ENCODE data around the gene UFD1.

The UFD1 gene

GRCh38 chr22:19494676-19495173 lies 15.7 kb upstream of the UFD1 start:
- DNase-seq: no peak

- DNase-seq: no peak
Measured at GRCh38 chr22:19494001-19494560, 15.1 kb upstream of the UFD1 start.

- no peak for DNase-seq
Measured at GRCh38 chr22:19492504-19493174, 13.6 kb upstream of the UFD1 start.

DNA sequence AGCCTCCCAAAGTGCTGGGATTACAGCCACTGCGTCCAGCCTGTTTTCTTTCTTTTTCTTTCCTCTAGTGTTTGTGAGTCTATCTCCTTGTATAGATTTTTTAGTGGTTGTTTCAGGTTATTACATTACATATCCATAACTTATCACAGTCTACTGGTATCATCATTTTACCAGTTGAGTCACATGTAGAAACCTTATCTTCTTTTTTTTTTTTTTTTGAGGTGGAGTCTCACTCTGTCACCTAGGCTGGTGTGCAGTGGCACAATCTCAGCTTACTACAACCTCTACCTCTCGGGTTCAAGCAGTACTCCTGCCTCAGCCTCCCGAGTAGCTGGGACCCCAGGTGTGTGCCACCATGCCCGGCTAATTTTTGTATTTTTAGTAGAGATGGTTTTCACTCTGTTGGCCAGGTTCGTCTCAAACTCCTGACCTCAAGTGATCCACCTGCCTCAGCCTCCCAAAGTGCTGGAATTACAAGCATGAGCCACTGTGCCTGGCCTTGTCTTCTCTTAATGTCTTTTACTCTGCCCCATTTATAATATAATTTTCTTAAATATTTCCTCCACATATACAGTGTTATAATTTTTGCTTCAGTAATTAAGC lies 11.7 kb upstream of the UFD1 start:
- no peak for DNase-seq

- peak; percentile 5 for DNase-seq
Measured at GRCh38 chr22:19488884-19489843, 10.2 kb upstream of the UFD1 start.

GRCh38 chr22:19488285-19488684 lies 9.3 kb upstream of the UFD1 start:
- DNase-seq: no peak

GRCh38 chr22:19483481-19484244 lies 4.7 kb upstream of the UFD1 start:
- DNase-seq: no peak

GRCh38 chr22:19482297-19482696 lies 3.3 kb upstream of the UFD1 start:
- no peak for DNase-seq

- DNase-seq: no peak
Measured at GRCh38 chr22:19480789-19481188, 1.8 kb upstream of the UFD1 start.

- peak; percentile 8 for DNase-seq
Measured at GRCh38 chr22:19480173-19480568, 1.2 kb upstream of the UFD1 start.

GRCh38 chr22:19479355-19480172 lies 571 bp upstream of the UFD1 start, which contains the start of gene CDC45:
Gene CDC45 (plus strand): TSS chr22:19479920. CDS start chr22:19479969, 49 bp downstream.
- DNase-seq: peak; percentile 92

DNA sequence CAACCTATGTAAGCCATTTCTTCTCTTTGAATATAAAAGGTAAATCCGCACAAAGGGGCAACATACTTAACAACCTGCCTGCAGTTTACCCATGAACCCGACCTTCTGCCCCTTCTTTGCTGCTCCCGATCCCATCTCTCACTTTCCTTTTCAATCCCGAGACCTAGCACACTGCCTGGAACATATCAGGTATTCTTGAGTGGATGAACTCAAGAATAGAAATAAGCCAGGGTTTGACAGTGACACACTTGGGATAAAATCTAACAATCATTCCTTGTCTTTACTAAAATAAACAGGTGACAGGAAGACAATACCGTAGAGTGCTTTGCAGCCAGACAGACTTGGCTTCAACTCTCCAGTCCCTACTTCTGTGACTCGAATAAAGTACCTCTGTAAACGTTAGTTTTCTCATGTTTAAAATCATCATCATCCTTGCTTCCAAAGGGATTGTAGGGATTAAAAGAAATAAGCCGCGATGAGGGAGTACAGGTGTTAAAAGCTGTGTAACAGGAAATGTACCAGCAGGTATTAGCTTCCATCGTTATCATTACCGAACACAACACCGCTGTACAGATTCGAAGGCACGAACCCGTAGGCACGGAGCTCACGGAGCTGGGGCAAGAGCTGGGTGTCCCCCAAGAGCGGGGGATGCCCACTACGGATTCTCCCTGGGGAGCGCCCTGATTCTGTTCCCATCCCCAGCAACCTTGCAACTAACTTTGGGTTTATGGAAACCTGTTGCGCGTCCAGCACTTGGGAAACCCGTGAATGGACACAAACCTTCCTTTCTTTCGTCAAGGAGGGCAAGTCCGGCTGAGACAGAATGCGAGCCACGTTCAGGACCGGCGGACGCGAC lies 720 bp downstream of the UFD1 start:
- peak; percentile 21 for DNase-seq

DNA sequence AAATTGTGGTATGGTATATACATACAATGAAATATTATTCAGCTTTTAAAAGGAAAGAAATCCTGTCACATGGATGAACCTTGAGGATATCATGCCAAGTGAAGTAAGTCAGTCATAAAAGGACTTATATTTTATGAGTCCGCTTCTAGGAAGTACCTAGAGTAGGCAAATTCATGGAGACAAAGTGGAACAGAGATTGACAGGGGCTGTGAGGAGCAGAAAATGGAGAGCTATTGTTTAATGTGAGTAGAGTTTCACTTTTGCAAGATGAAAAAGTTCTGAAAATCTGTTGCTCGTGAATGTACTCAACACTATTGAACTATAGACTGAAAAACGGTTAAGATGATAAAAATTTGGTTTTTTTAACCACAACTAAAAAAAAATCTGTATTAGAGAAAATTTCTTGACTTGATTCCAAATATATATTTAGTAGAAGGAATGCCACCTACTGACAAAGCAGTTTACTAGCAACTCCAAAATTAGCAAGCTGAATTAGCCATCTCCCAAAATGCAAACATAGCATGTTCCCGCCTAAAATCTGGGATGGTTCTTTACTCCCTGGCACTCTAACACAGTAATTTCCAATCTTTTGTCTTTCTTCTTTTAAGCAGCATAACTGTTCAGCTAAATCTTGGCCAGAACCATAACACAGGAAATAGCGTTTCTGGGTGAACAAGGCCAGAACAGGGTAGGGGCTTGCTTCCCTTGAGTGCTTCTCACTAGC lies 1.5 kb downstream of the UFD1 start:
- no peak for DNase-seq

DNA sequence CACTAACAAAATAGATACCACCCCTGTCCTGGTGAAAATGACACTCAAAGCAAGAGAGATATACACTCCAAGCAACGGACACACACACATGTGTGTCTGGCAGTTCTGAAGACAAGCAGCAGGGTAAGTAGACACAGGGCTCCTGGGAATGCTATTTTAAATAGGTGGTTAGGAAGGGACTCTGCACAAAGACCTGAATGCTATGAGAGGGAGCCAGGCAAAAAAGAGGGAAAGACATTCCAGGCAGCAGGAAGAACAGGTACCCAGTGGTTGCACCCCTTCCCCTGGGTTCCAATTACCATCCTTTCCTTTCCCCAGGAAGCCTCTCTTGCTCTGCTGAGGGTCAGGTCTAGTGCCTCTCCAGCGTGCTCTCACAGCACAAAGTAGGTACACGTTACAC lies 3.0 kb downstream of the UFD1 start:
- no peak for DNase-seq

DNA sequence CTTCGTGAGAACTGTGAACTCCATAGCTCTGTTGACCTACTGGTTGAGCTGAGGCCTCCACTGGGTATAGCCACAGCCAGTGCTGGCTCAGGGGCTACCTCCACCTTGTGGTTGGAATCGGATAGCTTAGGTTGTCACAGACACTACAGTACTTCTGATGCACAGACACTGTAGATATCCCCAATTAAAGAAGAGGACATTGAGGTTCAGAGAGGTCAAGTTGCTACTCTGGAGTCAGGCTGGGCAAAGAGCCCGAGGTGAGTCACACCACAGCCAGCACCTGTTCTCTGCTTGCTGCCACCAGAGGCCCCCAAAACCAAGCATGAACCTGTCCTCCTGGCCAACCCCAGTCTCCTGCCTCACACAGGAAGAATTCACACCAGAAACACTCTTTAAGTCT lies 5.4 kb downstream of the UFD1 start:
- DNase-seq: peak; percentile 3

GRCh38 chr22:19472233-19472632 lies 6.8 kb downstream of the UFD1 start:
- DNase-seq: no peak

DNA sequence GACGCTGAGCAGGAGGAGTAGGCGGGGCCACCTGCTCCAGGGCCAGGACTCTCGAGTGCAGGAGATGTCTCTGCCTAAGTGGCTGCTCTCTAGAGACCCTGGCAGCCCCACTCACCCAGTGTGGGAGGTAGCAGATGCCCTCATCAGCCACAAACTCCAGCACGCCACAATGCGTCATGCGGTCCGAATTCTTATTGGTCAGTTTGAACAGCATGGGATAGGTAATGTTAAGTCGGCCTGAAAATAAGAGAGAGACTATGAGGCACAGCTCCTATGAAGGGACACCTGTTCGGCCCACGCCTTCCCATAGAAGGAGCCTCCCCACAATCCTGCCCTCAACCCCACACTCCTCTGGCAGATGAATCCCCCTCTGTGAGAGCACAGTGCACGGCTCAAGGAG lies 7.4 kb downstream of the UFD1 start:
- DNase-seq: no peak

DNA sequence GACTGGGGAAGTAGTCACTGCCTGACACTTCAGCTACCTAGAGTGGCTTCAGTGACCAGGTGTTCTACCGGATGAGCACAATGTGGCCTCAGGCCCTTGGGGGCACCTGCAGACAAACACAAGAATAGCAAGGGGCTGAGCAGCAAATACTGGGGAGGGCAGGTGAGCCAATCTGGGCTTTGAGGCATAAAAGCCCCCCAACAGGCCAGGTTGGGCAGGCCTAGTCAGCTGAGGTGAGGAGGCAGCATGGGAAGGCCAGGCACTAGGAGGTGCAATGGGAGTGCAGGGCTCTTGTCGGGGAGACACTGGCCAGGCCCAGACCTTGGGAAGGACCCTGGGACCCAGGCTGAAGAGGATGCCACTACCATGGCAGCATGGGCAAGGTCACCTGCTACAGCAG lies 9.0 kb downstream of the UFD1 start:
- DNase-seq: no peak

DNA sequence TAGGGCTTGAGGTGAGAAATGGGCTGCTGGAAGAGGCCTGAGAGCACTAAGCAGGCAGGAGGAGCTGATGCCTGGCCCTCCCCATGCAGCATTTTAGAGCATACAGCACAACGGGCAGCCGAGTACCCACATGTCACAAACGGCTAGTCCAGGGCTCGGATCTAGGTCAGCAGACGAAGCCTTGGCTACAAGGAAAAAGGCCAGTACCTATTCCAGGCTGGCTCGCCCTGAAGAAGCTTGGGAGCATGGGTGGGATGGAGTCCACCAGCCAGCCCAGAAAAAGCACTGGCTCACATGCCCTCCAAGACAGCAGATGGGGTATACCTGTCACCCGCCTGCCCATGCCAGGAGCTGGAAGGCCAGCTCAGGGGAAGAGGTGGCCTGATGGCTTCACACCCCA lies 9.6 kb downstream of the UFD1 start:
- DNase-seq: no peak

DNA sequence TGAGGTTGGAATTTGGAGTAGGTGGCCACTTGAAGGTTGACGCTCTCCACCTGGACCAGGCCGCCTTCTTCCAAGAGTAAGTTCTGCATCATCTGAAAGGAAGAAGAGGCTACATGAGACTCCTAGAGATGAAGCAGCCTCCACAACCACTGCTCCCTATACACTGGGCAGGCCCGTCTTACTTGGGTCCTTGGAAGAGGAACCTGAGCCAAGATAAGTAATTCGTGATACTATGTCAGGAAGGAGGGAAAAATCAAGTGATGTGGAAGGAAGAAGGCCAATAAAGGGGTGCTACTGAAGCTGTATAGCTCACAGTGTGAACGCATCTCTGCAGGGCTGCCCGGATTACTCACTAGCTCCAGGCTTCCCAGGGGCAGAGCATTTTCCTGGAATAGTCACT lies 11.1 kb downstream of the UFD1 start:
- DNase-seq: no peak
